ENCODE results near the gene HBG1. TPM values are rescaled to one million over a fixed set of nuclear protein-coding genes. Genes with fewer than 3 reads are reported as not detected.

Gene HBG1
- total and polyA plus RNA-seq, 2 of the 8 experiments (the other 6 are each of a cell fraction or from before 2014, with no cell fraction given), result 0.26 TPM; not detected in 1

GRCh38 chr11:5281596-5281995 is 31.9 kb upstream of the HBG1 start:
- H2AFZ ChIP-seq (ENCODE audit: low read length), result no peak overlapping the region
- no peaks in the 10 kb centered on the region for H3K9me3 ChIP-seq (ENCODE audit: insufficient read depth in 2 of 2, low read depth in 1 of 2, low read length in 1 of 2)
- no peaks in the 10 kb centered on the region for H3K27me3 ChIP-seq (replicated peaks in 1 of 4; ENCODE audit: control insufficient read depth in 3 of 4, extremely low read depth in 1 of 4, insufficient read depth in 3 of 4, low read length in 3 of 4)
- no peaks in the 10 kb centered on the region for H3K36me3 ChIP-seq (ENCODE audit: control insufficient read depth in 2 of 4, insufficient read depth in 4 of 4, low read length in 3 of 4)
- H2BK120ac ChIP-seq (replicated peaks; ENCODE audit: low read depth, low read length), result no peak overlapping the region
- H3K9ac ChIP-seq (replicated peaks in 1 of 4; ENCODE audit: extremely low read depth in 1 of 4, low read depth in 3 of 4, low read length in 3 of 4), result no peak overlapping the region
- H4K5ac ChIP-seq (ENCODE audit: insufficient read length, low read depth, low read length), result no peak overlapping the region
- no peak overlapping the region for H3K4me2 ChIP-seq (ENCODE audit: insufficient read depth in 1 of 2, low read depth in 2 of 2, low read length in 2 of 2)
- no peak overlapping the region for H3K56ac ChIP-seq (replicated peaks; ENCODE audit: insufficient read length, low read depth, low read length)
- no peak overlapping the region for H3K18ac ChIP-seq (ENCODE audit: extremely low read depth, low read length)
- no peaks in the 10 kb centered on the region; a peak in 1 of 7 replicates for H3K4me1 ChIP-seq (replicated peaks in 1 of 4; ENCODE audit: control insufficient read depth in 3 of 4, insufficient read depth in 4 of 4, low read length in 3 of 4)
- 0 out of 2 replicates have a peak, but pooled peaks cover 2% of the 10 kb centered on the region for H3K79me1 ChIP-seq (ENCODE audit: low read depth, low read length)
- POLR2A ChIA-PET (ENCODE audit: partially characterized antibody), result no interaction called here
- H4K91ac ChIP-seq (replicated peaks; ENCODE audit: insufficient read length, low read length), result no peak overlapping the region
- TF ChIP-seq ASH2L (IDR thresholded peaks at IDR 0.05; ENCODE audit: low read length) (no peak), KDM4A (IDR thresholded peaks at IDR 0.05; ENCODE audit: low read depth, low read length, severe bottlenecking) (no peak)
- no peaks in the 10 kb centered on the region for H3K79me2 ChIP-seq (ENCODE audit: control insufficient read depth in 1 of 2, insufficient read depth in 2 of 2, low read length in 2 of 2)
- no peaks in the 10 kb centered on the region for H3K23me2 ChIP-seq (ENCODE audit: low read depth, low read length)
- no peak overlapping the region for H2BK20ac ChIP-seq (ENCODE audit: low read length)
- no peak overlapping the region for H2BK15ac ChIP-seq (ENCODE audit: low read length)
- H2BK5ac ChIP-seq (ENCODE audit: low read depth, low read length), result no peak overlapping the region
- no peak overlapping the region for H3K23ac ChIP-seq (ENCODE audit: insufficient read length)
- H4K20me1 ChIP-seq (replicated peaks in 1 of 2; ENCODE audit: control insufficient read depth in 1 of 2, insufficient read depth in 2 of 2, low read length in 2 of 2), result no peaks in the 10 kb centered on the region
- H3K14ac ChIP-seq (ENCODE audit: insufficient read length), result no peak overlapping the region
- H3K4ac ChIP-seq (replicated peaks; ENCODE audit: insufficient read length, low read depth, low read length), result no peak overlapping the region
- H2AK5ac ChIP-seq (ENCODE audit: low read depth, low read length), result no peak overlapping the region
- no peak for FAIRE-seq
- no peak overlapping the region for H3K4me3 ChIP-seq (ENCODE audit: extremely low read depth in 1 of 4, insufficient read depth in 2 of 4, low read depth in 3 of 4, low read length in 4 of 4)
- CTCF ChIA-PET (ENCODE audit: partially characterized antibody), result interaction anchor here (0.8 to 8.6 kb wide), 3 partner anchors 9 to 76 kb away, joined by 3 to 48 read pairs (median 3); no protein-coding TSS in a partner anchor
- H2BK12ac ChIP-seq (ENCODE audit: low read depth, low read length), result no peak overlapping the region
- H3K27ac ChIP-seq (ENCODE audit: low read depth, low read length), result no peak overlapping the region
- no peak for DNase-seq (ENCODE audit: low read depth in 1 of 2, low spot score in 2 of 2)
- no peak overlapping the region for H4K8ac ChIP-seq (ENCODE audit: extremely low read depth, insufficient read depth, low read length)

Measured in H1 (cell line).